ENCODE data around the gene UBE2V1. TPM values are rescaled to one million over a fixed set of nuclear protein-coding genes. Genes with fewer than 3 reads are reported as not detected.
A peak's percentile ranks its signal among the peaks of the same experiment; 100 is the strongest.

The UBE2V1 gene
- total RNA-seq, 3 donors from 2014 or later, result 90.1 to 94.4 (median 94.1) TPM

- intact Hi-C loops (cut with DNase I, micrococcal nuclease), result no loop called here
- H3K9me3 ChIP-seq, result no peaks in the 10 kb centered on the region
- peaks cover 3% of the 10 kb centered on the region for H3K4me1 ChIP-seq (ENCODE audit: low read depth)
- ATAC-seq, result no peak
- no peaks in the 10 kb centered on the region for H3K36me3 ChIP-seq (ENCODE audit: low read depth)
- no peak for DNase-seq
- TF ChIP-seq CTCF (IDR thresholded peaks at IDR 0.05), result no peak
- no peak overlapping the region for H3K4me3 ChIP-seq
Observed at GRCh38 chr20:50092436-50092835, 20.5 kb downstream of the UBE2V1 start.

- ATAC-seq (no peak), DNase-seq (no peak)
- Histone ChIP-seq H3K4me1 (ENCODE audit: low read depth) (peaks cover 19% of the 10 kb centered on the region), H3K4me3 (no peak overlapping the region), H3K9me3 (no peaks in the 10 kb centered on the region), H3K36me3 (ENCODE audit: low read depth) (no peaks in the 10 kb centered on the region)
- no peak for TF ChIP-seq CTCF (IDR thresholded peaks at IDR 0.05)
- intact Hi-C loops (cut with DNase I, micrococcal nuclease), result no loop called here
Observed at GRCh38 chr20:50089787-50090177, 23.2 kb downstream of the UBE2V1 start.

GRCh38 chr20:50089140-50089786 is 23.7 kb downstream of the UBE2V1 start:
- DNase-seq, result no peak
- intact Hi-C loops (cut with DNase I, micrococcal nuclease), result no loop called here
- H3K9me3 ChIP-seq, result no peaks in the 10 kb centered on the region
- H3K4me3 ChIP-seq, result no peak overlapping the region
- peaks cover 19% of the 10 kb centered on the region for H3K4me1 ChIP-seq (ENCODE audit: low read depth)
- H3K36me3 ChIP-seq (ENCODE audit: low read depth), result no peaks in the 10 kb centered on the region
- ATAC-seq, result no peak
- TF ChIP-seq CTCF (IDR thresholded peaks at IDR 0.05), result no peak

GRCh38 chr20:50088022-50088421 is 24.9 kb downstream of the UBE2V1 start:
- intact Hi-C loops (cut with DNase I, micrococcal nuclease), result no loop called here
- Histone ChIP-seq H3K9me3 (no peaks in the 10 kb centered on the region), H3K4me3 (no peak overlapping the region), H3K36me3 (ENCODE audit: low read depth) (no peaks in the 10 kb centered on the region), H3K4me1 (ENCODE audit: low read depth) (peaks cover 19% of the 10 kb centered on the region)
- ATAC-seq, result no peak
- TF ChIP-seq CTCF (IDR thresholded peaks at IDR 0.05), result no peak
- DNase-seq, result no peak

- DNase-seq, result peak in 1 of 3 donors; percentile 37
- peak; percentile 27 for TF ChIP-seq CTCF (IDR thresholded peaks at IDR 0.05)
- ATAC-seq, result peak; percentile 85
- Histone ChIP-seq H3K9me3 (no peaks in the 10 kb centered on the region), H3K36me3 (ENCODE audit: low read depth) (no peaks in the 10 kb centered on the region), H3K4me3 (no peak overlapping the region), H3K4me1 (ENCODE audit: low read depth) (peaks cover 19% of the 10 kb centered on the region)
- intact Hi-C loops (cut with DNase I, micrococcal nuclease), result no loop called here
Observed at GRCh38 chr20:50085481-50086365, 27.2 kb downstream of the UBE2V1 start.

Measured in mucosa of descending colon (tissue), 3 donors.